DOHH2 (cell line): ENCODE measurements around the gene TUBB.

Source experiments
- H3F3A ChIP-seq: fragments of 200-600 bp; sonication (generic), shearing (Covaris generic); 2 replicates; pipeline ENCODE4 v1.6.0; 2016; ENCODE audit warnings: antibody characterized with exemption, mild to moderate bottlenecking; ENCODE audit not compliant: control insufficient read depth, insufficient read depth
- H3K27ac ChIP-seq: fragments of 200-600 bp; sonication (generic); 2 replicates; pipeline ENCODE4 v1.5.1; 2014; ENCODE audit warnings: low read depth, mild to moderate bottlenecking, low read length, moderate library complexity
- H3K27me3 ChIP-seq: fragments of 200-600 bp; sonication (generic); 2 replicates; pipeline ENCODE4 v1.6.1; 2014; ENCODE audit warnings: mild to moderate bottlenecking, low read length, mixed read lengths; ENCODE audit not compliant: control insufficient read depth
- H3K36me3 ChIP-seq: fragments of 200-600 bp; sonication (generic); 2 replicates; pipeline ENCODE4 v1.6.1; 2014; ENCODE audit warnings: mild to moderate bottlenecking, low read length, moderate library complexity, mixed read lengths; ENCODE audit not compliant: control insufficient read depth
- H3K4me1 ChIP-seq: fragments of 200-600 bp; sonication (generic); 2 replicates; pipeline ENCODE4 v1.6.1; 2014; ENCODE audit warnings: mild to moderate bottlenecking, low read length, mixed read lengths; ENCODE audit not compliant: control insufficient read depth
- H3K4me2 ChIP-seq: fragments of 200-600 bp; sonication (generic); 2 replicates; pipeline ENCODE4 v1.6.0; 2014; ENCODE audit warnings: mild to moderate bottlenecking, low read length, moderate library complexity
- H3K4me3 ChIP-seq: fragments of 200-600 bp; sonication (generic); 2 replicates; pipeline ENCODE4 v1.5.1; 2014; ENCODE audit warnings: mild to moderate bottlenecking, low read length, mixed read lengths
- H3K79me2 ChIP-seq: fragments of 200-600 bp; sonication (generic); 2 replicates; pipeline ENCODE4 v1.6.1; 2014; ENCODE audit warnings: mild to moderate bottlenecking, low read length, mixed read lengths; ENCODE audit not compliant: control insufficient read depth
- H3K9me2 ChIP-seq: fragments of 200-600 bp; sonication (generic); replicated peaks from 2 replicates; pipeline ENCODE4 v1.6.1; 2014; ENCODE audit warnings: mild to moderate bottlenecking, low read length, mixed read lengths; ENCODE audit not compliant: control insufficient read depth
- H3K9me3 ChIP-seq: fragments of 200-600 bp; sonication (generic); 2 replicates; pipeline ENCODE4 v1.6.1; 2014; ENCODE audit warnings: antibody characterized with exemption, low read length, mixed read lengths; ENCODE audit not compliant: control insufficient read depth, insufficient read depth
- H4K20me1 ChIP-seq: fragments of 200-600 bp; sonication (generic); 2 replicates; pipeline ENCODE4 v1.6.0; 2014; ENCODE audit warnings: low read depth, mild to moderate bottlenecking, antibody characterized with exemption, low read length, moderate library complexity; ENCODE audit not compliant: control insufficient read depth, insufficient read depth
- EZH2phosphoT487 ChIP-seq: fragments of 200-600 bp; sonication (generic); IDR thresholded peaks from 2 replicates; pipeline ENCODE4 v1.6.1; 2017; ENCODE audit warnings: borderline replicate concordance, mild to moderate bottlenecking, antibody characterized with exemption, low read length, moderate library complexity, mixed read lengths
- TF ChIP-seq, protein P1 (sequence below): fragments of 200-600 bp; sonication (generic); IDR thresholded peaks from one replicate; pipeline ENCODE4 v1.5.1; 2014; ENCODE audit warnings: antibody characterized with exemption, mild to moderate bottlenecking, low read depth, low read length; ENCODE audit not compliant: poor library complexity, severe bottlenecking

The TUBB gene

DNA sequence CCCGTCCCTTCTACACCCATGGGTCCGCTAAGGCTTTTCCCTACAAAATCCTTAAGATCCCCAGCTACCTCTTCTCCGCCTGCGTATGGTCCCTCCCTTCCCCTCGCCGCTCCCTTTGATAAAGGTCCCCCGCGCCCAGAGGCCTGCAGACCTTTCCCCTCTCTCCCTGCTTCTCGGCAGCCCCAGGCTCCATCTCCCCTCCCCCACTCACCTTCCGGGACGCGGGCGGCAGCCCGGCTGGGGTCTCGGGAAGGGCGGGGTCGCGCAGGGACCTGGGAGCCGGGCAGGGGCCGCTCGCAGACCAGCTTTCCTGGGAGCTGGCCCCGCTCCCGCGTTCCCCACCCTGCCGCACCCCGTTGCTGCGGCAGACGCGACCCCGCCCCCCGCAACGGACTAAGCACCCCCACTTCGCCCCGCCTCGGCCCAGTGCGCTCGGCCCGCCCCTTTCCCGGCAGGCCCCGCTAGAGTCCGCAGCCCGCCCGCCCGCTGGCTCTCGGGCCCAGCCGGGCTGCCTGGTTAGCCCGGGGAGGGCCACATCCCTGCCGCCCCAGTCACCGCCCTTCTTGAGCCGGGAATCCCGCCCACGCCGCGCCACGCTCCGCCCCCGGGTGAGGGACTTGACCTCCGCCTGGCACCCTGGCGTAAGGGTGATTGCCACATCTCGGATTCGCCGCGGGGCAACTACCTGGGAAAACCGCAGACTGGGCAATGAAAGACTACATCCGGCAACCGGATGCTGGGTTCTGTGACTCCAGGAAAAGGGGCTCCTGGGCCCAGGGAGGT lies 22.4 kb downstream of the TUBB start, which contains the start of gene FLOT1:
Gene FLOT1 (minus strand): TSS at position 372 of the 783 bp plus-strand sequence. CDS start 498 bp downstream, outside the sequence.
- H3K4me3 ChIP-seq: peak within 1 kb of the TSS; percentile 92
- H3K36me3 ChIP-seq: peaks cover 46% of the 10 kb centered on the region
- H4K20me1 ChIP-seq: peaks cover 4% of the 10 kb centered on the region; the same call in 1 of the 2 replicates
- H3K4me2 ChIP-seq: peak within 1 kb of the TSS; percentile 89
- peaks cover 19% of the 10 kb centered on the region for H3K27me3 ChIP-seq
- H3K4me1 ChIP-seq: peaks cover 51% of the 10 kb centered on the region
- H3F3A ChIP-seq: peaks cover 12% of the 10 kb centered on the region
- H3K27ac ChIP-seq: peak within 1 kb of the TSS; percentile 45
- peaks cover 29% of the 10 kb centered on the region for H3K79me2 ChIP-seq
- TF ChIP-seq EZH2phosphoT487: no peak
- TF ChIP-seq, protein P1, sequence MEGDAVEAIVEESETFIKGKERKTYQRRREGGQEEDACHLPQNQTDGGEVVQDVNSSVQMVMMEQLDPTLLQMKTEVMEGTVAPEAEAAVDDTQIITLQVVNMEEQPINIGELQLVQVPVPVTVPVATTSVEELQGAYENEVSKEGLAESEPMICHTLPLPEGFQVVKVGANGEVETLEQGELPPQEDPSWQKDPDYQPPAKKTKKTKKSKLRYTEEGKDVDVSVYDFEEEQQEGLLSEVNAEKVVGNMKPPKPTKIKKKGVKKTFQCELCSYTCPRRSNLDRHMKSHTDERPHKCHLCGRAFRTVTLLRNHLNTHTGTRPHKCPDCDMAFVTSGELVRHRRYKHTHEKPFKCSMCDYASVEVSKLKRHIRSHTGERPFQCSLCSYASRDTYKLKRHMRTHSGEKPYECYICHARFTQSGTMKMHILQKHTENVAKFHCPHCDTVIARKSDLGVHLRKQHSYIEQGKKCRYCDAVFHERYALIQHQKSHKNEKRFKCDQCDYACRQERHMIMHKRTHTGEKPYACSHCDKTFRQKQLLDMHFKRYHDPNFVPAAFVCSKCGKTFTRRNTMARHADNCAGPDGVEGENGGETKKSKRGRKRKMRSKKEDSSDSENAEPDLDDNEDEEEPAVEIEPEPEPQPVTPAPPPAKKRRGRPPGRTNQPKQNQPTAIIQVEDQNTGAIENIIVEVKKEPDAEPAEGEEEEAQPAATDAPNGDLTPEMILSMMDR: no peak
- H3K9me2 ChIP-seq: no peaks in the 10 kb centered on the region
- H3K9me3 ChIP-seq: no peaks in the 10 kb centered on the region

DNA sequence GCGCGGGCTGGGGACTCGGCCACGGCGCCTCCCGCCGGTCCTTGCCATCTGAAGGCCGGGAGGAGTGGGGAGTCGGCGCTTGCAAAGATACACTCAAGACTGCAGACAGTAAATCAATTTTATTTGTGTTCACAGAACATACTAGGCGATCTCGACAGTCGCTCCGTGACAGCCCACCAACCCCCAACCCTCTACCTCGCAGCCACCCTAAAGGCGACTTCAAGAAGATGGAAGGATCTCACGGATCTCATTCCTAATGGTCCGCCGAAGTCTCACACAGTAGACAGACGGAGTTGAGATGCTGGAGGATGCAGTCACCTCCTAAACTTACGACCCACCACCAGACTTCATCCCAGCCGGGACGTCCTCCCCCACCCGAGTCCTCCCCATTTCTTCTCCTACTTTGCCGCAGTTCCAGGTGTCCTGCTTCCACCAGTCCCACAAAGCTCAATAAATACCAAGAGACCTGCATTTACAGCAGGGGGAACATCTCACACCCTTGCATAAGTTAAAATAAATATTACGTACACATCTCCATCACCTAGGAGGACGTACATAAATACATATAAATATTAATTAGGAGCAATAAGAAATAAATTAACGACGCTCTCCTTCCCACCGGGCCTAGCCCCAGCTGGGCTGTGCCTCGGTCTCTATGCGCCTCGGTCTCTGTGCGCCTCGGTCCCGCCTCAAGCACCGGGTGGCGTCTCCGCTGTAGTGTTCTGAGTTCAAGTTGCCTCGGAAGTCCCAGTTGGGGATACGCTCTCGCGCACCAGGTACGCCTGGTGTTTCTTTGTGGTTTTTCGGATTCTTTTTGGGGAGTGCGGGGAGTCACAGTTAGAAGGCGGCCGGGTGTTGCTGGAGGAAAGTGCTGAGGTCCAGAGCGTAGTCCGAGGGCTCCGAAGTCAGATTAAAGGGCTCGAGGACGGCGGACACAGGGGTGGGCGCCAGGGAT lies 23.2 kb downstream of the TUBB start:
- no peak overlapping the region for H3K27ac ChIP-seq
- H3K36me3 ChIP-seq: peaks cover 37% of the 10 kb centered on the region
- peak overlapping the region; percentile 89 for H3K4me2 ChIP-seq
- no peaks in the 10 kb centered on the region for H3K9me3 ChIP-seq
- no peak for TF ChIP-seq EZH2phosphoT487
- TF ChIP-seq, protein P1: peak; percentile 17
- no peaks in the 10 kb centered on the region for H3K9me2 ChIP-seq
- peaks cover 43% of the 10 kb centered on the region for H3K4me1 ChIP-seq
- H4K20me1 ChIP-seq: no peaks in the 10 kb centered on the region
- H3K79me2 ChIP-seq: peaks cover 23% of the 10 kb centered on the region
- peaks cover 27% of the 10 kb centered on the region for H3K27me3 ChIP-seq
- H3K4me3 ChIP-seq: peak overlapping the region; percentile 92
- H3F3A ChIP-seq: peaks cover 8% of the 10 kb centered on the region

DNA sequence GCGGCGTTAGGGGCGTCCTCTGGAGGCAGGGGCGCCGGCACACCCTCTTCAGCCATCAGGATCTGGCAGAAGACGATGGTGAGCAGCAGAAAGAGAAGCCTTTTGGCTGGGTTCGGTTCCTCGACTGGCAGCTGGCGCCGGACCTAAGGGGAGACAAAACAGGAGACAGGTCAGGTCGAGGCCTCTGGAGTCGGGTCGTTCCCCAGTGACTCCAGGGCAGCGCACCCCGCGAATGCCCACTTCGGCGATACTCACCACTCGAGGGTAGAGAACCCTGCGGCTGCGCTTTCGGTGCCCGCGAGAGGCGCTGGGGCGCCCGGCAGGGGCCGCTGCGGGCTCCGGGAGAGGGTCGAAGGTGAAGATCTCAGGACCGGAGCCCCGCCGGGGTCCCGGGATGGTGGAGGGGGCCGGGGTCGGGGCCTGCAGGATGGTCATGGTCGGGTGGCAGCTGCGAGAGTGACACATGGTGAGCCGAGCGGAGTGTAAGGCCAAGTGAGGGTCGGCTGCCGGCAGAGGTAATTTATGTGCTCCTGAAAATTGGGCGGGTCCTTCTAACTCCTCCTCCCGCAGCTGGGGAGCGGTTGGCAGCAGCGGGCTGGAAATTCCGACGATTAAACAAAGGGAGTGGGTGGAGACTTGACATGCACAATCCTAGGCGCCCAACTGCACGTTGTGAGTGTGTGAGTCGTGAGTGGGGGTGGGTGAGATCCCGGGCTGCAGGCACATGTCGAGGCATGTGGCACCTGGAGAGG lies 24.1 kb downstream of the TUBB start, which contains the start of gene IER3:
Gene IER3 (minus strand): TSS at position 494 of the 752 bp plus-strand sequence. CDS start 29 bp downstream, at position 465.
- Histone ChIP-seq H3K9me3 (no peaks in the 10 kb centered on the region), H3K27me3 (peaks cover 28% of the 10 kb centered on the region), H4K20me1 (no peaks in the 10 kb centered on the region), H3K4me1 (peaks cover 36% of the 10 kb centered on the region), H3K27ac (no peak within 1 kb of the TSS), H3K79me2 (peaks cover 23% of the 10 kb centered on the region), H3K36me3 (peaks cover 28% of the 10 kb centered on the region), H3K9me2 (no peaks in the 10 kb centered on the region), H3F3A (peaks cover 8% of the 10 kb centered on the region), H3K4me3 (peak within 1 kb of the TSS; percentile 92), H3K4me2 (peak within 1 kb of the TSS; percentile 89)
- TF ChIP-seq, protein P1: peak; percentile 78
- TF ChIP-seq EZH2phosphoT487: no peak
